Measurements from ENCODE around the gene YIF1A. TPM values are rescaled to one million over a fixed set of nuclear protein-coding genes. Genes with fewer than 3 reads are reported as not detected.

The YIF1A gene
- total and polyA plus RNA-seq, 7 donors = 30.3 to 104 (median 59.2) TPM

DNA sequence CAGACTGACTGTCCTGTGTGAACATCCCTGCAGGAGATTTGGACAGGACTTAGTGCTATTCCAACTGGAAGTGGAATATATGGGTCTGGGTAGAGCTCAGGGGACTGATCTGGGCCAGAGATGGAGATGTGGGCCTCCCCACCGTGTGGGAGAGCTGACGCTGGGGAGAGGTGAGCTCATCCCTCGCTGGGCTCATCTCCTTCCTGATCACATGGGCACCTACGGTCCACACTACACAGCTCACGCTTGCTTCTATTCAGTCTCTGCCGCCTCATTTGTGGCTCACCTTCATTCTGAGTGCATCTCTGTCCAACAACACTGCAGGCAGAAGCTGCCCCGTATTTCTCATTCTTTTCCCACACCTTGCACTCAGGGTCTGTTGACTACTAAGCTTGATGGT is 37.1 kb downstream of the YIF1A start:
- H3K27ac ChIP-seq = no peak overlapping the region
- intact Hi-C loops (cut with DNase I) = no loop called here
- DNase-seq = no peak
- TF ChIP-seq, protein P1, sequence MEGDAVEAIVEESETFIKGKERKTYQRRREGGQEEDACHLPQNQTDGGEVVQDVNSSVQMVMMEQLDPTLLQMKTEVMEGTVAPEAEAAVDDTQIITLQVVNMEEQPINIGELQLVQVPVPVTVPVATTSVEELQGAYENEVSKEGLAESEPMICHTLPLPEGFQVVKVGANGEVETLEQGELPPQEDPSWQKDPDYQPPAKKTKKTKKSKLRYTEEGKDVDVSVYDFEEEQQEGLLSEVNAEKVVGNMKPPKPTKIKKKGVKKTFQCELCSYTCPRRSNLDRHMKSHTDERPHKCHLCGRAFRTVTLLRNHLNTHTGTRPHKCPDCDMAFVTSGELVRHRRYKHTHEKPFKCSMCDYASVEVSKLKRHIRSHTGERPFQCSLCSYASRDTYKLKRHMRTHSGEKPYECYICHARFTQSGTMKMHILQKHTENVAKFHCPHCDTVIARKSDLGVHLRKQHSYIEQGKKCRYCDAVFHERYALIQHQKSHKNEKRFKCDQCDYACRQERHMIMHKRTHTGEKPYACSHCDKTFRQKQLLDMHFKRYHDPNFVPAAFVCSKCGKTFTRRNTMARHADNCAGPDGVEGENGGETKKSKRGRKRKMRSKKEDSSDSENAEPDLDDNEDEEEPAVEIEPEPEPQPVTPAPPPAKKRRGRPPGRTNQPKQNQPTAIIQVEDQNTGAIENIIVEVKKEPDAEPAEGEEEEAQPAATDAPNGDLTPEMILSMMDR (IDR thresholded peaks at IDR 0.05) = no peak
- TF ChIP-seq POLR2AphosphoS5 (IDR thresholded peaks at IDR 0.05) = no peak
- no peak for TF ChIP-seq POLR2A (IDR thresholded peaks at IDR 0.05)
- no peak for TF ChIP-seq EP300 (IDR thresholded peaks at IDR 0.05)
- peaks cover 0 to 3% (median 0%) of the 10 kb centered on the region in 4 donors for H3K36me3 ChIP-seq
- peaks cover 0 to 7% (median 4%) of the 10 kb centered on the region in 4 donors for H3K4me1 ChIP-seq
- no peaks in the 10 kb centered on the region for H3K27me3 ChIP-seq
- 78 to 81% methylated on average over 7 of the region's 7 CpGs for WGBS, 2 donors
- no peak overlapping the region for H3K4me3 ChIP-seq
- H3K9me3 ChIP-seq = no peaks in the 10 kb centered on the region

DNA sequence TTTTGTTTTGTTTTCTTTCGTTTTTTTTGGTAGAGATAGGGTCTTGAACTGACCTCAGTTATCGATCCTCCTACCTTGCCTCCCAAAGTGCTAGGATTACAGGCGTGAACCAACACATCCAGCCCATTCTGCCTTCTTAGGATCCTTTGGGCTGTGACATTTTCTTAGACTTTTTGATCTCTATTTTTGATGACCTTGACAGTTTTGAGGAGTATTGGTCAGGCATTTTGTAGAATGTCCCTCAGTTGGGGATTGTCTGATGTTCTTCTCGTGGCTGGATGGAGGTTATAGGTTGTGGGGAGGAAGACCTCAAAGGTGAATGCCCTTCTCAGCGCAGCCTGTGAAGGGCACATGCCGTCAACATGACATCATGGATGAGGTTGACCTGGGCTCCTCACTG is 40.0 kb downstream of the YIF1A start:
- no peaks in the 10 kb centered on the region for H3K9me3 ChIP-seq
- H3K4me1 ChIP-seq = no peaks in the 10 kb centered on the region
- H3K27me3 ChIP-seq = no peaks in the 10 kb centered on the region
- TF ChIP-seq POLR2AphosphoS5 (IDR thresholded peaks at IDR 0.05) (no peak), EP300 (IDR thresholded peaks at IDR 0.05) (no peak), POLR2A (IDR thresholded peaks at IDR 0.05) (no peak)
- TF ChIP-seq, protein P1 (IDR thresholded peaks at IDR 0.05) = no peak
- intact Hi-C loops (cut with DNase I) = no loop called here
- 89 to 92% methylated on average over 6 of the region's 6 CpGs for whole genome bisulfite sequencing, 2 donors
- no peak overlapping the region for H3K27ac ChIP-seq
- DNase-seq = no peak
- no peak overlapping the region for H3K4me3 ChIP-seq
- H3K36me3 ChIP-seq = peaks cover 0 to 8% (median 2%) of the 10 kb centered on the region in 4 donors

DNA sequence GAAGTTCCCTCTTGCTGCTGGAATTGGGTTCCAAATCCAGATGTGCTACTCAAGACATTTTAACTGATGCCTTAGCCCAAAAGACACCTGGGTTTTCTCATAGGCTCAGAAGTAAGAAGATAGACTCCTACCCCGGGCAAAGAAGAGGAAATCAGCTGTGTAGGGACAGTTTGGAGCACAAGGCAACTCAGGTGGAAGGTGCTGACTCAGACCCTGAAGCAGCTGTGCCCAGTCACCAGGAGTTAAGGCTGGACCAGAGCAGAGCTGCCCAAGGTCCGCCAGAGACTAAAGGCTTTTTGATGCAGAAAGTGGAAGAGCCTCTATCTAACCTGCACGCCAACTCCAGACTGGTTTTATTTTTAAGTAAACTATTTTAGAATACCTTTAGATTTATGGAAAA is 41.1 kb downstream of the YIF1A start:
- 85 to 89% methylated on average over 3 of the region's 3 CpGs for WGBS, 2 donors
- Histone ChIP-seq H3K4me3 (no peak overlapping the region), H3K9me3 (no peaks in the 10 kb centered on the region), H3K4me1 (no peaks in the 10 kb centered on the region), H3K27ac (no peak overlapping the region), H3K27me3 (no peaks in the 10 kb centered on the region), H3K36me3 (peaks cover 0 to 17% (median 2%) of the 10 kb centered on the region in 4 donors)
- no peak for DNase-seq
- TF ChIP-seq POLR2AphosphoS5 (IDR thresholded peaks at IDR 0.05) (no peak), POLR2A (IDR thresholded peaks at IDR 0.05) (no peak), EP300 (IDR thresholded peaks at IDR 0.05) (no peak)
- TF ChIP-seq, protein P1 (IDR thresholded peaks at IDR 0.05) = no peak
- intact Hi-C loops (cut with DNase I) = no loop called here

DNA sequence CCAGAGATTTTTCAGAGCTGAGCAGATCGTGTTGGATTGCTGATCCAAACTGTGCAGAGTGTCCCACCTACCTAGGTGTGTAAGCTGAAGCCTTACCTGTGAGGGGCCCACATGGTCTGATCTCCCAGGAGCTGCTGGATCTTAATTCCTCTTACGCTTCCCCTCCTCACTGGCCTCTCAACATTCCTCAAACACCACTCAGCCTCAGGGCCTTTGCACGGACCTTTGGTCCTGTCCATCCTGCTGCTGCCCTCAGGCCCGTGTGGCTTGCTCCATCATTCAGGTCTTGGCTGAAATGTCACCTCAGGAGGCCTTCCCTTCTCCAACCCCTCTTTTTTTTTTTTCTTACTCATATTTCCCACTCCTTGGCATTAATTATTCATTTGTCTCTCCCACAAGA is 41.6 kb downstream of the YIF1A start:
- H3K27ac ChIP-seq = no peak overlapping the region
- no peak for DNase-seq
- intact Hi-C loops (cut with DNase I) = no loop called here
- H3K4me3 ChIP-seq = no peak overlapping the region
- 93 to 95% methylated on average over 4 of the region's 4 CpGs for WGBS, 2 donors
- no peaks in the 10 kb centered on the region for H3K27me3 ChIP-seq
- TF ChIP-seq POLR2A (IDR thresholded peaks at IDR 0.05) = no peak
- TF ChIP-seq EP300 (IDR thresholded peaks at IDR 0.05) = no peak
- no peak for TF ChIP-seq POLR2AphosphoS5 (IDR thresholded peaks at IDR 0.05)
- TF ChIP-seq, protein P1 (IDR thresholded peaks at IDR 0.05) = no peak
- no peaks in the 10 kb centered on the region for H3K4me1 ChIP-seq
- no peaks in the 10 kb centered on the region for H3K9me3 ChIP-seq
- peaks cover 0 to 22% (median 5%) of the 10 kb centered on the region in 4 donors for H3K36me3 ChIP-seq
